Stimulated activated CD8-positive, alpha-beta memory T cell treated with anti-CD3 and anti-CD28 coated beads, Interleukin-7, amount 100 ng/mL, for 24 hours (primary cell): Measurements from ENCODE around the gene PLEKHA7.
"Not testable (repeated sequence)": the region's sequence is repeated elsewhere in the genome, so short reads cannot be mapped to it uniquely, and the experiment has no call there.

Source experiments
- DNase-seq: peaks from one replicate; pipeline ENCODE4 v3.0.0-alpha.2; 2020; ENCODE audit warnings: low read depth

Gene PLEKHA7

GRCh38 chr11:17005646-17006045 is 8.6 kb downstream of the PLEKHA7 start:
- DNase-seq: no peak

GRCh38 chr11:17004486-17005148 is 9.6 kb downstream of the PLEKHA7 start:
- DNase-seq: no peak

GRCh38 chr11:17003426-17003825 is 10.8 kb downstream of the PLEKHA7 start:
- DNase-seq: no peak

GRCh38 chr11:17002543-17002942 is 11.7 kb downstream of the PLEKHA7 start:
- no peak for DNase-seq

GRCh38 chr11:17001806-17002205 is 12.4 kb downstream of the PLEKHA7 start:
- DNase-seq: no peak

GRCh38 chr11:17000987-17001386 is 13.2 kb downstream of the PLEKHA7 start:
- DNase-seq: no peak

GRCh38 chr11:17000253-17000652 is 14.0 kb downstream of the PLEKHA7 start:
- DNase-seq: not testable (repeated sequence)

GRCh38 chr11:16999116-16999515 is 15.1 kb downstream of the PLEKHA7 start:
- DNase-seq: no peak

GRCh38 chr11:16997624-16998023 is 16.6 kb downstream of the PLEKHA7 start:
- DNase-seq: no peak

- no peak for DNase-seq
Observed at GRCh38 chr11:16993495-16993894, 20.7 kb downstream of the PLEKHA7 start.

- no peak for DNase-seq
Observed at GRCh38 chr11:16992846-16993245, 21.4 kb downstream of the PLEKHA7 start.

- no peak for DNase-seq
Observed at GRCh38 chr11:16989554-16989953, 24.7 kb downstream of the PLEKHA7 start.

GRCh38 chr11:16987205-16987568 is 27.0 kb downstream of the PLEKHA7 start:
- DNase-seq: no peak

- DNase-seq: peak; percentile 13
Observed at GRCh38 chr11:16986434-16987204, 27.6 kb downstream of the PLEKHA7 start.

GRCh38 chr11:16985297-16985696 is 28.9 kb downstream of the PLEKHA7 start:
- no peak for DNase-seq

- no peak for DNase-seq
Observed at GRCh38 chr11:16984229-16984628, 30.0 kb downstream of the PLEKHA7 start.

GRCh38 chr11:16982809-16983208 is 31.4 kb downstream of the PLEKHA7 start:
- no peak for DNase-seq

GRCh38 chr11:16982256-16982671 is 31.9 kb downstream of the PLEKHA7 start:
- DNase-seq: no peak

GRCh38 chr11:16981651-16982194 is 32.5 kb downstream of the PLEKHA7 start:
- DNase-seq: no peak

- DNase-seq: no peak
Observed at GRCh38 chr11:16979703-16980622, 34.3 kb downstream of the PLEKHA7 start.

GRCh38 chr11:16977994-16978315 is 36.3 kb downstream of the PLEKHA7 start:
- no peak for DNase-seq
